Memory B cell (primary cell): ENCODE results near the gene NT5C1B.

Source experiments
- ATAC-seq: fragments of 150-1000 bp; cut with Tn5 transposase; 2 replicates; pipeline ENCODE4 v1.10.0; 2021; ENCODE audit warnings: low read depth, mild to moderate bottlenecking, moderate library complexity
- DNase-seq, 2 donors: peaks; one replicate each; pipeline ENCODE4 v3.0.0; 2022; ENCODE audit warnings: low spot score in 2 of 2
- H3K27ac Mint-ChIP-seq: one replicate; pipeline ENCODE4 v1.8.0; 2022; ENCODE audit warnings: mild to moderate bottlenecking, moderate library complexity, mixed read lengths
- H3K27me3 Mint-ChIP-seq: one replicate; pipeline ENCODE4 v1.8.0; 2022; ENCODE audit warnings: mixed read lengths
- H3K36me3 Mint-ChIP-seq: one replicate; pipeline ENCODE4 v1.8.0; 2022; ENCODE audit warnings: mild to moderate bottlenecking, mixed read lengths
- H3K4me1 Mint-ChIP-seq: one replicate; pipeline ENCODE4 v1.8.0; 2022; ENCODE audit warnings: mixed read lengths
- H3K4me3 Mint-ChIP-seq: one replicate; pipeline ENCODE4 v1.8.0; 2022; ENCODE audit warnings: mild to moderate bottlenecking, moderate library complexity, mixed read lengths
- H3K9me3 Mint-ChIP-seq: one replicate; pipeline ENCODE4 v1.8.0; 2022; ENCODE audit warnings: mixed read lengths

NT5C1B gene

GRCh38 chr2:18611184-18611583 lies 21.8 kb upstream of the NT5C1B start:
- ATAC-seq (no peak), DNase-seq (no peak)
- Mint-ChIP-seq H3K4me1 (no peaks in the 10 kb centered on the region), H3K36me3 (peaks cover 3% of the 10 kb centered on the region), H3K27me3 (no peaks in the 10 kb centered on the region), H3K27ac (no peak overlapping the region), H3K4me3 (no peak overlapping the region), H3K9me3 (peaks cover 2% of the 10 kb centered on the region)

GRCh38 chr2:18610651-18611050 lies 21.3 kb upstream of the NT5C1B start:
- Mint-ChIP-seq H3K27me3 (no peaks in the 10 kb centered on the region), H3K4me1 (no peaks in the 10 kb centered on the region), H3K36me3 (peaks cover 3% of the 10 kb centered on the region), H3K27ac (no peak overlapping the region), H3K9me3 (peaks cover 1% of the 10 kb centered on the region), H3K4me3 (no peak overlapping the region)
- DNase-seq (no peak), ATAC-seq (no peak)

- Mint-ChIP-seq H3K27ac (no peak overlapping the region), H3K27me3 (no peaks in the 10 kb centered on the region), H3K4me3 (no peak overlapping the region), H3K9me3 (no peaks in the 10 kb centered on the region), H3K36me3 (no peaks in the 10 kb centered on the region), H3K4me1 (no peaks in the 10 kb centered on the region)
- ATAC-seq (no peak), DNase-seq (no peak)
Measured at GRCh38 chr2:18610090-18610489, 20.7 kb upstream of the NT5C1B start.

- peaks cover 2% of the 10 kb centered on the region for H3K4me1 Mint-ChIP-seq
- ATAC-seq: no peak
- no peak for DNase-seq
- no peaks in the 10 kb centered on the region for H3K27me3 Mint-ChIP-seq
- H3K4me3 Mint-ChIP-seq: no peak overlapping the region
- no peaks in the 10 kb centered on the region for H3K9me3 Mint-ChIP-seq
- no peak overlapping the region for H3K27ac Mint-ChIP-seq
- no peaks in the 10 kb centered on the region for H3K36me3 Mint-ChIP-seq
Measured at GRCh38 chr2:18605115-18605514, 15.7 kb upstream of the NT5C1B start.

- Mint-ChIP-seq H3K4me1 (peaks cover 2% of the 10 kb centered on the region), H3K27me3 (no peaks in the 10 kb centered on the region), H3K9me3 (no peaks in the 10 kb centered on the region), H3K36me3 (no peaks in the 10 kb centered on the region), H3K27ac (no peak overlapping the region), H3K4me3 (no peak overlapping the region)
- DNase-seq: no peak
- no peak for ATAC-seq
Measured at GRCh38 chr2:18604531-18604885, 15.1 kb upstream of the NT5C1B start.

GRCh38 chr2:18603854-18604530 lies 14.6 kb upstream of the NT5C1B start:
- Mint-ChIP-seq H3K9me3 (no peaks in the 10 kb centered on the region), H3K27me3 (no peaks in the 10 kb centered on the region), H3K4me1 (peaks cover 2% of the 10 kb centered on the region), H3K27ac (no peak overlapping the region), H3K4me3 (no peak overlapping the region), H3K36me3 (no peaks in the 10 kb centered on the region)
- DNase-seq (no peak), ATAC-seq (no peak)

- Mint-ChIP-seq H3K4me1 (peaks cover 2% of the 10 kb centered on the region), H3K27ac (no peak overlapping the region), H3K36me3 (no peaks in the 10 kb centered on the region), H3K27me3 (no peaks in the 10 kb centered on the region), H3K4me3 (no peak overlapping the region), H3K9me3 (no peaks in the 10 kb centered on the region)
- no peak for DNase-seq
- no peak for ATAC-seq
Measured at GRCh38 chr2:18602298-18602697, 12.9 kb upstream of the NT5C1B start.

GRCh38 chr2:18600255-18600613 lies 10.9 kb upstream of the NT5C1B start:
- H3K9me3 Mint-ChIP-seq: peaks cover 4% of the 10 kb centered on the region
- H3K27me3 Mint-ChIP-seq: no peaks in the 10 kb centered on the region
- ATAC-seq: peak; percentile 94
- H3K4me3 Mint-ChIP-seq: no peak overlapping the region
- H3K36me3 Mint-ChIP-seq: peaks cover 4% of the 10 kb centered on the region
- DNase-seq: peak in 1 of 2 donors; percentile 11
- peaks cover 2% of the 10 kb centered on the region for H3K4me1 Mint-ChIP-seq
- H3K27ac Mint-ChIP-seq: no peak overlapping the region

GRCh38 chr2:18599509-18600254 lies 10.3 kb upstream of the NT5C1B start:
- Mint-ChIP-seq H3K36me3 (peaks cover 4% of the 10 kb centered on the region), H3K27me3 (no peaks in the 10 kb centered on the region), H3K4me1 (peaks cover 2% of the 10 kb centered on the region), H3K27ac (no peak overlapping the region), H3K4me3 (no peak overlapping the region), H3K9me3 (peaks cover 4% of the 10 kb centered on the region)
- DNase-seq: no peak
- no peak for ATAC-seq

GRCh38 chr2:18598848-18599484 lies 9.6 kb upstream of the NT5C1B start:
- H3K9me3 Mint-ChIP-seq: peaks cover 4% of the 10 kb centered on the region

GRCh38 chr2:18597618-18598017 lies 8.2 kb upstream of the NT5C1B start:
- DNase-seq: no peak
- no peak for ATAC-seq
- no peaks in the 10 kb centered on the region for H3K27me3 Mint-ChIP-seq
- peaks cover 4% of the 10 kb centered on the region for H3K36me3 Mint-ChIP-seq
- no peak overlapping the region for H3K4me3 Mint-ChIP-seq
- H3K27ac Mint-ChIP-seq: no peak overlapping the region
- H3K4me1 Mint-ChIP-seq: peaks cover 2% of the 10 kb centered on the region
- H3K9me3 Mint-ChIP-seq: peaks cover 4% of the 10 kb centered on the region

More at GRCh38 chr2:18598848-18599484, 9.6 kb upstream of the NT5C1B start:
- Mint-ChIP-seq H3K27ac (no peak overlapping the region), H3K4me1 (peaks cover 2% of the 10 kb centered on the region), H3K36me3 (peaks cover 4% of the 10 kb centered on the region), H3K4me3 (no peak overlapping the region), H3K27me3 (no peaks in the 10 kb centered on the region)
- ATAC-seq (no peak), DNase-seq (no peak)

GRCh38 chr2:18596993-18597392 lies 7.6 kb upstream of the NT5C1B start:
- Mint-ChIP-seq H3K36me3 (peaks cover 7% of the 10 kb centered on the region), H3K9me3 (peaks cover 4% of the 10 kb centered on the region)
- no peak for ATAC-seq

GRCh38 chr2:18593496-18593895 lies 4.1 kb upstream of the NT5C1B start:
- Mint-ChIP-seq H3K27ac (no peak overlapping the region), H3K9me3 (peaks cover 4% of the 10 kb centered on the region), H3K36me3 (peaks cover 9% of the 10 kb centered on the region), H3K4me3 (no peak overlapping the region), H3K4me1 (no peaks in the 10 kb centered on the region), H3K27me3 (no peaks in the 10 kb centered on the region)
- DNase-seq (no peak), ATAC-seq (no peak)

More at GRCh38 chr2:18596993-18597392, 7.6 kb upstream of the NT5C1B start:
- H3K27ac Mint-ChIP-seq: no peak overlapping the region
- H3K4me1 Mint-ChIP-seq: peaks cover 2% of the 10 kb centered on the region
- no peaks in the 10 kb centered on the region for H3K27me3 Mint-ChIP-seq
- DNase-seq: no peak
- no peak overlapping the region for H3K4me3 Mint-ChIP-seq

- peaks cover 9% of the 10 kb centered on the region for H3K36me3 Mint-ChIP-seq
- H3K27me3 Mint-ChIP-seq: no peaks in the 10 kb centered on the region
- no peak overlapping the region for H3K4me3 Mint-ChIP-seq
- H3K4me1 Mint-ChIP-seq: no peaks in the 10 kb centered on the region
- no peak overlapping the region for H3K27ac Mint-ChIP-seq
- H3K9me3 Mint-ChIP-seq: peaks cover 4% of the 10 kb centered on the region
- no peak for ATAC-seq
- DNase-seq: no peak
Measured at GRCh38 chr2:18592372-18592771, 3.0 kb upstream of the NT5C1B start.
